GM12878 (cell line): ENCODE results near the gene SERPINF2. TPM values are rescaled to one million over a fixed set of nuclear protein-coding genes. Genes with fewer than 3 reads are reported as not detected.

Experiments used
- ATAC-seq: fragments of 200-7000 bp; cut with Tn5 transposase; 3 replicates; pipeline ENCODE4 v1.9.1; 2020; ENCODE audit warnings: mild to moderate bottlenecking, moderate library complexity
- BruUV-seq: library from RNA; stranded (reverse); fragments of 400-500 nt; replicated peaks from 2 replicates; lab custom pipeline; 2021; lab: Mats Ljungman, UMichigan
- CTCF ChIA-PET: fragments of 300-600 bp; sonication (Branson Sonifier 250); formaldehyde crosslinking; extraction: SDS; loops from one replicate; lab custom pipeline; 2021; ENCODE audit warnings: inconsistent platforms; lab: Yijun Ruan, JAX
- POLR2A ChIA-PET: fragments of 350-600 bp; formaldehyde crosslinking; extraction: SDS; loops from one replicate; lab custom pipeline; 2021; ENCODE audit warnings: inconsistent platforms; lab: Charles Lee
- RAD21 ChIA-PET: fragments of 300-600 bp; sonication (Branson Sonifier 250); formaldehyde crosslinking; loops from one replicate; lab custom pipeline; 2023; ENCODE audit warnings: antibody characterized with exemption; ENCODE audit not compliant: unreplicated experiment; lab: Charles Lee
- SMC1A ChIA-PET: fragments of 300-600 bp; sonication (Branson Sonifier 250); formaldehyde crosslinking; loops from one replicate; lab custom pipeline; 2023; ENCODE audit not compliant: unreplicated experiment, uncharacterized antibody; lab: Charles Lee
- DNase-seq: peaks from one replicate; pipeline ENCODE4 v3.0.0-alpha.2; 2011; ENCODE audit warnings: low read depth, low spot score
- FAIRE-seq: peaks from 3 replicates; lab custom pipeline; 2011; peaks lifted over from hg19 to GRCh38; lab: Jason Lieb, UNC
- H2AFZ ChIP-seq: 2 replicates; pipeline ENCODE4 v1.6.0; 2011; ENCODE audit warnings: low read depth, low read length, control low read depth; ENCODE audit not compliant: control insufficient read depth
- H3K27ac ChIP-seq: 2 replicates; pipeline ENCODE4 v1.5.1; 2011; ENCODE audit warnings: control low read depth; ENCODE audit not compliant: control insufficient read depth, insufficient read depth
- H3K27me3 ChIP-seq, 2 experiments: replicated peaks in 1 of 2; 2 replicates each; pipeline versions ENCODE4 v1.6.0 to v1.6.1; 2011; ENCODE audit warnings: low read length in 1 of 2; ENCODE audit not compliant: control insufficient read depth in 2 of 2, insufficient read depth in 2 of 2
- H3K36me3 ChIP-seq, 2 experiments: 2 replicates each; pipeline ENCODE4 v1.5.1; 2011; ENCODE audit warnings: low read length in 1 of 2; ENCODE audit not compliant: control insufficient read depth in 2 of 2, insufficient read depth in 2 of 2
- H3K4me1 ChIP-seq: 2 replicates; pipeline ENCODE4 v1.6.1; 2011; ENCODE audit warnings: mild to moderate bottlenecking, low read length, moderate library complexity, mixed read lengths; ENCODE audit not compliant: control insufficient read depth, insufficient read depth
- H3K4me2 ChIP-seq: 2 replicates; pipeline ENCODE4 v1.6.0; 2011; ENCODE audit warnings: control low read depth; ENCODE audit not compliant: control insufficient read depth, insufficient read depth
- H3K4me3 ChIP-seq: fragments of 200-600 bp; sonication (generic); 2 replicates; pipeline ENCODE4 v1.5.1; 2016
- H3K79me2 ChIP-seq: 2 replicates; pipeline ENCODE4 v1.6.0; 2011; ENCODE audit warnings: low read length; ENCODE audit not compliant: control insufficient read depth, insufficient read depth
- H3K9ac ChIP-seq: 2 replicates; pipeline ENCODE4 v1.8.0; 2011; ENCODE audit warnings: low read length, control low read depth, mixed read lengths; ENCODE audit not compliant: control insufficient read depth, insufficient read depth
- H3K9me3 ChIP-seq: replicated peaks from 3 replicates; pipeline ENCODE4 v1.5.1; 2011; ENCODE audit warnings: mild to moderate bottlenecking, low read length; ENCODE audit not compliant: control insufficient read depth, insufficient read depth
- H4K20me1 ChIP-seq: 2 replicates; pipeline ENCODE4 v1.6.0; 2011; ENCODE audit not compliant: control insufficient read depth, insufficient read depth
- BMI1 ChIP-seq: fragments of 450-650 bp; IDR thresholded peaks from 2 replicates; pipeline ENCODE4 v1.6.1; 2016; ENCODE audit warnings: mild to moderate bottlenecking, moderate library complexity, borderline replicate concordance
- CBX5 ChIP-seq: sonication (generic); IDR thresholded peaks from 2 replicates; pipeline ENCODE4 v1.6.1; 2016; ENCODE audit warnings: low read depth, moderate library complexity, mild to moderate bottlenecking, inconsistent platforms
- HDGF ChIP-seq: fragments of 450-650 bp; IDR thresholded peaks from 2 replicates; pipeline ENCODE4 v1.6.1; 2016; ENCODE audit warnings: antibody characterized with exemption
- JUNB ChIP-seq: IDR thresholded peaks from 2 replicates; pipeline ENCODE4 v1.6.1; 2016; ENCODE audit warnings: antibody characterized with exemption, mild to moderate bottlenecking
- KDM1A ChIP-seq: fragments of 200-600 bp; sonication (generic); IDR thresholded peaks from 2 replicates; pipeline ENCODE4 v1.6.1; 2016; ENCODE audit warnings: borderline replicate concordance
- POU2F2 ChIP-seq: IDR thresholded peaks from 3 replicates; pipeline ENCODE4 v1.6.1; 2011; ENCODE audit warnings: low read depth, mild to moderate bottlenecking, low read length, borderline replicate concordance
- SMC3 ChIP-seq: IDR thresholded peaks from 2 replicates; pipeline ENCODE4 v1.6.1; 2011; ENCODE audit warnings: low read length, improper control_type of control experiment, borderline replicate concordance
- TAF1 ChIP-seq: IDR thresholded peaks from 2 replicates; pipeline ENCODE4 v1.6.1; 2011; ENCODE audit warnings: mild to moderate bottlenecking, low read depth, low read length, borderline replicate concordance
- TCF12 ChIP-seq: IDR thresholded peaks from 2 replicates; pipeline ENCODE4 v1.6.1; 2011; ENCODE audit warnings: low read depth, mild to moderate bottlenecking, low read length
- ZNF207 ChIP-seq: fragments of 450-650 bp; IDR thresholded peaks from 2 replicates; pipeline ENCODE4 v1.6.1; 2014; ENCODE audit warnings: antibody characterized with exemption, mild to moderate bottlenecking, borderline replicate concordance
- ZNF622 ChIP-seq: fragments of 450-650 bp; IDR thresholded peaks from 2 replicates; pipeline ENCODE4 v1.6.1; 2017; ENCODE audit warnings: mild to moderate bottlenecking, inconsistent platforms
- WGBS: methylation state at CpG from one replicate; pipeline ENCODE4 v1.1.6; 2016; ENCODE audit warnings: low lambda C conversion rate; ENCODE audit not compliant: insufficient replicate concordance, insufficient coverage; ENCODE audit errors: missing lambda C conversion rate; 5-methylcytosine and 5-hydroxymethylcytosine counted together
- in situ Hi-C: fragments of 300-500 bp; cut with MboI; formaldehyde crosslinking; loops from 9 replicates; pipeline ENCODE4 v1.14.3; 2018; ENCODE audit warnings: mixed read lengths
- intact Hi-C: fragments of 100-400 bp; cut with micrococcal nuclease; formaldehyde crosslinking; loops from one replicate; pipeline ENCODE4 v1.14.2; 2022; ENCODE audit not compliant: unreplicated experiment
- polyA plus RNA-seq, 11 experiments: library from polyadenylated mRNA; depleted of rRNA in 4 of 11; unstranded in 6 of 11; stranded (reverse) in 5 of 11; fragments of >200 nt; fragmentation: Nextera tagmentation in 4 of 11; fragmentation: Illumina TruSeq in 1 of 11; extraction: Ambion mirVana in 4 of 11; extraction: Trizol in 1 of 11; gene quantifications; 1 replicate in 1 of 11; 2 replicates in 10 of 11; pipeline versions ENCODE4 v1.2.1 to v1.2.3, GENCODE V29; 2011 to 2016; ENCODE audit warnings: inconsistent platforms in 2 of 11, missing spikeins in 2 of 11, low read depth in 1 of 11
- total RNA-seq, 4 experiments: library from RNA; depleted of rRNA in 3 of 4; stranded (reverse); fragments of >200 nt in 3 of 4; fragmentation: Illumina TruSeq in 1 of 4; extraction: Trizol in 1 of 4; gene quantifications; 2 replicates each; pipeline versions ENCODE4 v1.2.1 to v1.2.3, GENCODE V29; 2013 to 2021
- TF ChIP-seq, protein P1 (sequence below): fragments of 450-650 bp; formaldehyde crosslinking; IDR thresholded peaks from 2 replicates; pipeline ENCODE4 v1.5.0; 2022; ENCODE audit warnings: mild to moderate bottlenecking, missing genetic modification characterization
- TF ChIP-seq, protein P2 (sequence below): IDR thresholded peaks from 2 replicates; pipeline ENCODE4 v1.6.1; 2012; ENCODE audit warnings: low read depth, low read length, improper control_type of control experiment

SERPINF2 gene
- total and polyA plus RNA-seq, 10 of the 15 experiments (the other 5 are each of a cell fraction or from before 2014, with no cell fraction given) = 0.04 to 0.21 (median 0.12) TPM; not detected in 6

DNA sequence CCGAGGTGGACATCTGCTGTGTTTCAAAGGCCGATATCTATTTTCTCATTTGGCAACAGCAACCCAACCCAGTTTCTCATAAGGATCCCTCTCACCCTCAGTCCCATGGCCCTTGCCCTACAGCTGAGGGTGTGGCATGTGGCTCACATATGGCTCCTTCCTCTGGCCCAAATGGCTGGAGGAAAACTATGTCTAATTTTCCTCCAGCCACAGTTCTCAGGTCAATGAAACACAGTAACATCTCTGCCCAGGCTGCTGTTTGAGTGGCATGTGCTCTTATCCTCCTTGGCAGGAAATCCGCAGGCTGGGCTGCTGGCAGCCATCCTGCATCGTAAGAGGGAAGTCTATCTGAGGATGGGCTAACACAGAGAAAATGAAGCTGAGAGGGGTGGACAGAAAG lies 43.3 kb downstream of the SERPINF2 start:
- no TSS peak for BruUV-seq
- ChIA-PET SMC1A (no interaction called here), POLR2A (interaction anchor here (0.6 kb wide), 1 partner anchor 803 kb away, joined by 3 read pairs; no protein-coding TSS in a partner anchor), CTCF (interaction anchor here (1.3 to 8.5 kb wide), 2 partner anchors 65 to 117 kb away, joined by 3 to 121 read pairs; no protein-coding TSS in a partner anchor), RAD21 (interaction anchor here (4.7 kb wide), 1 partner anchor 63 kb away, joined by 80 read pairs; the partner anchor contains the start of gene WDR81)
- Histone ChIP-seq H3K27me3 (no peaks in the 10 kb centered on the region), H3K27ac (no peak overlapping the region), H3K9me3 (no peaks in the 10 kb centered on the region), H3K4me1 (no peaks in the 10 kb centered on the region), H4K20me1 (no peaks in the 10 kb centered on the region), H3K79me2 (no peaks in the 10 kb centered on the region), H3K9ac (no peak overlapping the region), H3K36me3 (peaks cover 12 to 14% of the 10 kb centered on the region in 2 experiments), H3K4me3 (no peak overlapping the region), H2AFZ (no peak overlapping the region), H3K4me2 (no peak overlapping the region)
- in situ Hi-C loops = no loop called here
- WGBS = 99% methylated on average over 4 of the region's 4 CpGs
- TF ChIP-seq TAF1 (no peak), CBX5 (no peak), KDM1A (no peak), ZNF207 (no peak)
- FAIRE-seq = no peak
- ATAC-seq = no peak
- intact Hi-C loops = loop anchor here (10.0 kb wide), 1 partner anchor 121 kb away; no protein-coding TSS in a partner anchor
- DNase-seq = no peak

DNA sequence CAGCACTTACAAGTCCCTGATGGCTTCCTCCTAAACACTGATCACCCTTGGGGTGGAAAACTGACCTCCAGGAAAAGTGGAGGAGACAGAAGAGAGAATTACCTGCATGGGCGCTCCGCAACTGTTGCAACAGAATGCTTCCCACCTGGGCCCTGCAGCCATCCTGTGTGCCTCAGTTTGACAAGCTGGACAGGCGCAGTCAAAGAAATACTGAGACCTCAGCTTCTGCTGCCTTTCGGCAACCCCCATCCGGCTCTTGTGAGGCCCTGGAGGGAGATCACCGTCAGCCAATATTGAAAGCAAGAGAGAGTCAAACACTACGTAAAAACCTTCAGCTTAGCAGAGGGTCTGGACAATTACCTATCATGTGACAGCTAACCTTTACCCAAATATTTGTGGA lies 44.0 kb downstream of the SERPINF2 start:
- FAIRE-seq (no peak), DNase-seq (no peak), ATAC-seq (no peak)
- ChIA-PET RAD21 (interaction anchor here (0.6 kb wide), 1 partner anchor 9 kb away, joined by 3 read pairs; no protein-coding TSS in a partner anchor), CTCF (interaction anchor here (8.5 kb wide), 1 partner anchor 66 kb away, joined by 121 read pairs; no protein-coding TSS in a partner anchor), POLR2A (no interaction called here), SMC1A (interaction anchor here (0.5 to 0.8 kb wide), 2 partner anchors 66 to 567 kb away, joined by 3 to 4 read pairs; no protein-coding TSS in a partner anchor)
- H3K79me2 ChIP-seq = no peaks in the 10 kb centered on the region
- no peak overlapping the region for H3K4me3 ChIP-seq
- WGBS = 91% methylated on average over 7 of the region's 7 CpGs
- H3K9ac ChIP-seq = no peak overlapping the region
- H3K27me3 ChIP-seq = no peaks in the 10 kb centered on the region
- no peaks in the 10 kb centered on the region for H4K20me1 ChIP-seq
- in situ Hi-C loops (no loop called here), intact Hi-C loops (loop anchor here (10.0 kb wide), 1 partner anchor 122 kb away; no protein-coding TSS in a partner anchor)
- no TSS peak for BruUV-seq
- H3K9me3 ChIP-seq = no peaks in the 10 kb centered on the region
- H3K27ac ChIP-seq = no peak overlapping the region
- peaks cover 12 to 14% of the 10 kb centered on the region in 2 experiments for H3K36me3 ChIP-seq
- no peaks in the 10 kb centered on the region for H3K4me1 ChIP-seq
- no peak overlapping the region for H2AFZ ChIP-seq
- H3K4me2 ChIP-seq = no peak overlapping the region
- TF ChIP-seq, protein P1, sequence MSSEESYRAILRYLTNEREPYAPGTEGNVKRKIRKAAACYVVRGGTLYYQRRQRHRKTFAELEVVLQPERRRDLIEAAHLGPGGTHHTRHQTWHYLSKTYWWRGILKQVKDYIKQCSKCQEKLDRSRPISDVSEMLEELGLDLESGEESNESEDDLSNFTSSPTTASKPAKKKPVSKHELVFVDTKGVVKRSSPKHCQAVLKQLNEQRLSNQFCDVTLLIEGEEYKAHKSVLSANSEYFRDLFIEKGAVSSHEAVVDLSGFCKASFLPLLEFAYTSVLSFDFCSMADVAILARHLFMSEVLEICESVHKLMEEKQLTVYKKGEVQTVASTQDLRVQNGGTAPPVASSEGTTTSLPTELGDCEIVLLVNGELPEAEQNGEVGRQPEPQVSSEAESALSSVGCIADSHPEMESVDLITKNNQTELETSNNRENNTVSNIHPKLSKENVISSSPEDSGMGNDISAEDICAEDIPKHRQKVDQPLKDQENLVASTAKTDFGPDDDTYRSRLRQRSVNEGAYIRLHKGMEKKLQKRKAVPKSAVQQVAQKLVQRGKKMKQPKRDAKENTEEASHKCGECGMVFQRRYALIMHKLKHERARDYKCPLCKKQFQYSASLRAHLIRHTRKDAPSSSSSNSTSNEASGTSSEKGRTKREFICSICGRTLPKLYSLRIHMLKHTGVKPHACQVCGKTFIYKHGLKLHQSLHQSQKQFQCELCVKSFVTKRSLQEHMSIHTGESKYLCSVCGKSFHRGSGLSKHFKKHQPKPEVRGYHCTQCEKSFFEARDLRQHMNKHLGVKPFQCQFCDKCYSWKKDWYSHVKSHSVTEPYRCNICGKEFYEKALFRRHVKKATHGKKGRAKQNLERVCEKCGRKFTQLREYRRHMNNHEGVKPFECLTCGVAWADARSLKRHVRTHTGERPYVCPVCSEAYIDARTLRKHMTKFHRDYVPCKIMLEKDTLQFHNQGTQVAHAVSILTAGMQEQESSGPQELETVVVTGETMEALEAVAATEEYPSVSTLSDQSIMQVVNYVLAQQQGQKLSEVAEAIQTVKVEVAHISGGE (CRISPR knock-in tag) = no peak
- no peak for TF ChIP-seq ZNF622
- TF ChIP-seq TCF12 = no peak
- TF ChIP-seq SMC3 = no peak
- no peak for TF ChIP-seq POU2F2
- TF ChIP-seq BMI1 = no peak
- TF ChIP-seq JUNB = no peak
- TF ChIP-seq, protein P2, sequence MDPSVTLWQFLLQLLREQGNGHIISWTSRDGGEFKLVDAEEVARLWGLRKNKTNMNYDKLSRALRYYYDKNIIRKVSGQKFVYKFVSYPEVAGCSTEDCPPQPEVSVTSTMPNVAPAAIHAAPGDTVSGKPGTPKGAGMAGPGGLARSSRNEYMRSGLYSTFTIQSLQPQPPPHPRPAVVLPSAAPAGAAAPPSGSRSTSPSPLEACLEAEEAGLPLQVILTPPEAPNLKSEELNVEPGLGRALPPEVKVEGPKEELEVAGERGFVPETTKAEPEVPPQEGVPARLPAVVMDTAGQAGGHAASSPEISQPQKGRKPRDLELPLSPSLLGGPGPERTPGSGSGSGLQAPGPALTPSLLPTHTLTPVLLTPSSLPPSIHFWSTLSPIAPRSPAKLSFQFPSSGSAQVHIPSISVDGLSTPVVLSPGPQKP = no peak
- no peak for TF ChIP-seq HDGF
